Hypothalamus (tissue), 51 donors: ENCODE results near the gene MAGI2.
A peak's percentile ranks its signal among the peaks of the same experiment; 100 is the strongest.

ENCODE experiments used
- DNase-seq, 51 donors: peaks; one replicate each; lab custom pipeline; 2025; lab: John Stamatoyannopoulos, UW

MAGI2 gene

DNA sequence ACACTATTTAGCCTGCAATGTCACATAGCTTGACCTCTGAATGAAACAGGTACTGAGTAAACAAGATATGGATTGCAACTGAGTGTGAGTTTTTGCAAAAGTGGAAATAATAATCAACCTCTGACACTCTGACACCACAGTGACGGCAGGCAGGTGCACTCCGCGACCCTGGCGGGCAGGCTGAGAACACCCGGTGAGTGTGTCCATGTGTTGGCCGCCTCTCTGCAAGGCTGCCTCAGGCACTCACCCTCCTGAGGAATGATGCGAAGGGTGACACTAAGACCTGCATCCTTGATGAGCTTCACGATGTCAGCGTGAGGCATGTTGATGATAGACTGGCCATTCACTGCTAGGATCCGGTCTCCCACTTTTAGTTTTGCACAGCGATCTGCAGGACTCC, 1318.7 kb downstream of the MAGI2 start:
- no peak for DNase-seq

DNA sequence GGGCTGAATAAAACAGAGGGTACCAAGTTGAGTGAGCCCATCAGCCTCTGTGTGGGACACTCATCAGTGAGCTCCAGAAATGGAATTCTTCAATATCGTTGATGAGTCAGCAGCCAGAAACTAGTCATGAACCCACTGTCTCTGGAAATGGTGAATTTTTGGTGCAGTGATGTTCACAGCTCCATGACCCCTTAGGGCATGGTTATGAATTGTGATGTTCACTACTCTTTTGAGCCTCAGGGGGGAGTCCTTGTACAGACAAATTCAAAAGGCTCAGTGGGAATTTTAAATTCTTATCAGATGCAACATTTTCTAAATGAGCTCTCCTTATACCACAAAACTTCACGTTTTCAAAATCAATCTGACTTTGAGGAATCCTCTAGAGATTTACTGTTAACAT, 1319.2 kb downstream of the MAGI2 start:
- peak in 1 of 51 donors; percentile 24 for DNase-seq

DNA sequence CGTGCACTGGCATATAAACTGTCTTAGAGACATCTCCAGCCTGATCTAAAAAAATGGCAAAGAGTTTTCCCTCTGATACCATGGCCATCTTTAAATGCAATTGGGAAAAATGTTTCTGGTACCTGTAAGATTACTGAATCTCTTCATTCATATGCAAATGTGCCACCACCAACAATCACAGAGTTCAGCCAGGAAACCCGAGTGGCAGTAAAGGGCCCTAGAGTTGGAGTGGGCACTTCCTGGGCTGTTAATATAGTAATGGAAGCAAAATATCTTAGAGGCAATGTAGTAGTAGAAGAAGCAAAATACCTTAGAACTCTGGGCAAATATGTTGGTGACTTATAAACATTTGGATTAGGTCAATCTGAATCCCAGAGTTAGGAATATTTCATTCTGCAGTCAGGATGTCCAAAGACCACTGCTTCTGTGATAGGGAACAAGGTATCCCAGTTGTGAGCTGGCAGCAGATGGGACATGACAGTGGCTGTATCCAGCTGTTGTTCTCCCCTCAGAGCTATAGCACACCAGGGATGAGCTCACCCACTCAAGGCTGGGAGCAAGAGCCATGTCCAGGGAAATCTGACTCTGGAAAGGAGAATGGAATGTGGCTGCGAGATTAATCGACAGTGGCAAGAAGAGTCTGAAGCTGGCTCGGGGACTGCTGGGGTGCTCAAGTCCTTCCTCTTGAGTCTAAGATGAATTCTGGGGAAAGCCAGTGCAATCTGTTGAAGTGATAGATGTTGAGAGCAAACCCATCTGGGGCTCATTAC, 1322.8 kb downstream of the MAGI2 start:
- no peak for DNase-seq

DNA sequence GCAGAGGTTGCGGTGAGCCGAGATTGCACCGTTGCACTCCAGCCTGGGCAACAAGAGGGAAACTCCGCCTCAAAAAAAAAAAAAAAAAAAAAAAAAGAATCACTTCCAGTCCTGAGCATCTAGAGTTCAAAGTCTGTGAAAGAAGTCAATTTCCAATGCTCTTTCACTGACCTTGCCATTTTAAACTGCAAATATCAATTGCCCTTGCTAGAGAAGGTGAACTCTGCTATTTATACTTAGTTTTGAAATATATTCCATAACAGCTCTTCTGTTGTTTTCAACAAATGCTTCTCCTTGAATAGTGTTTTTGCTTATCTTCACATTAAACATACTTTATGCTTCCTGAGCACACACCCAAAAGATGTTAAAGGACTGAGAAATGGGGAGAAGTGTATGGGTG, 1323.6 kb downstream of the MAGI2 start:
- no peak for DNase-seq

DNA sequence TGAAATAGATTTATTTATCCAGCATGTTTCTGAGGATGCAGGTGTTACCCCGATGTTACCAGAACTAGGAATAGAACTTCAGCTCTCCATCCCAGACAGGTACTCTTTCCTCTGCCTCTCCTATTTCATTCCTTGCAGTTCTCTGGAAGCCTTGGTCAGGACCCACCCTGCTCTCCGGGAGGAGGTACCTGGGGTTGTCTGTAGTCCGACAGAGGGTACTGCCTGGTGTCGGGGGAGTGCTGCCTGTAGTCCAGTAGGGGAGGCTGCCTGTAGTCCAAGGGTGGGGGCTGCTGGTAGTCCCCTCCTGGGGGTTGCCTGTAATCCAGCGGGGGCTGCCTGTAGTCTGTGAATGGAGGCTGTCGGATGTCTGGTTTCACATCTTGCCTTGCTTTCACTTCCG, 1326.5 kb downstream of the MAGI2 start:
- DNase-seq = no peak

DNA sequence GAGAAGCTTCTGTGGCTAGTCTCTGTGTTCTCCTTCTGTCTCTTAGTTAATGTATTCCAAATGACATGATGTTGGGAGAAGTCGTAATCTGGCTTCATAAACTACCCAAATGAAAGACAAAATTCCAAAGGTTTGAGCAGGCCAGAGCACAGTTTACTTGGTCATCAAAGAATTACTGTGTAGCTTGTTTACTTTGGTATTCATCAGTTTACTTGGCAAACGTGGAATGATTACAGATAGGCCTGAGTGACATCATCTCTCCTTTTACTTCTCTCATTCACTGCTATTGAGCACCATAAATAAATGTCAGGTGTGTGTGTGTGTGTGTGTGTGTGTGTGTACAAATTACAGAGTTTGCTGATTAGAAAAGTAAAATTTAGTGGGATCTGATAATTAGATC, 1327.6 kb downstream of the MAGI2 start:
- DNase-seq = peak in 1 of 51 donors; percentile 13

- no peak for DNase-seq
Measured at GRCh38 chr7:78124216-78124615, 1329.3 kb downstream of the MAGI2 start.

DNA sequence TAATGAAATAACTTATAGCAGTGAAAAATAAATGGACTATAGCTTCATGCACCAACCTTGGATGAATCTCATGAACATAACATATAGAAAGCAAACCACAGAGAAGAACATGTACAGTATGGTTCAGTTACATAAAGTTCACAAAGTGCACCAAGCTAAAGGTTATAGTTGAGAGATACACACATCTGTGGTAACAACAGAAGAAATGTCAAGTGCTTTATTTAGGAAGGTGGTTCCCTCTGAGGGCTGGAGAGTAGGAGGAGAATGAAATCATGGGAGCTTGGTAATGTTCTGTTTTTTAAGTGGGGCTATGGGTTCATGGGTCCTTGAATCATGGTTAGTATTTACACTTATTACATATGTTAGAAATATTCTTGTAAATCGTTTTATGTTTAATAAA, 1331.6 kb downstream of the MAGI2 start:
- DNase-seq = no peak

GRCh38 chr7:78118470-78118869, 1335.0 kb downstream of the MAGI2 start:
- DNase-seq = no peak

DNA sequence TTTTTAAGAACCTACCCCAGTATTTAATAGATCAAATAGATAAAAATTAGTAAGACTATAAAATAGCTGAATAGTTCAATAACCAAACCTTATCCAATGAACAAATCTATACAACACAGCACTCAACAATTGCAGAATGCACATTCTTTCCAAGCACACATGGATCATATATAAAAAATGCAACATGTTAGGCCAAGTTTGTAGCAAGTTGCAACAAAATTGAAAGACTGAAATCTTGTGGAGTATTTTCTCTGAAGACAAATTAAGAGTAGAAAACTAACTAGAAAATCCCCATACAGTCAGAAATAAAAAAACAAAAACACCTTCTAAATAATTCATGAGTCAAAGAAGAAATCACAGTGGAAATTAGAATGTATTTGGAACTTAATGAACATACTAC, 1337.6 kb downstream of the MAGI2 start:
- no peak for DNase-seq

DNA sequence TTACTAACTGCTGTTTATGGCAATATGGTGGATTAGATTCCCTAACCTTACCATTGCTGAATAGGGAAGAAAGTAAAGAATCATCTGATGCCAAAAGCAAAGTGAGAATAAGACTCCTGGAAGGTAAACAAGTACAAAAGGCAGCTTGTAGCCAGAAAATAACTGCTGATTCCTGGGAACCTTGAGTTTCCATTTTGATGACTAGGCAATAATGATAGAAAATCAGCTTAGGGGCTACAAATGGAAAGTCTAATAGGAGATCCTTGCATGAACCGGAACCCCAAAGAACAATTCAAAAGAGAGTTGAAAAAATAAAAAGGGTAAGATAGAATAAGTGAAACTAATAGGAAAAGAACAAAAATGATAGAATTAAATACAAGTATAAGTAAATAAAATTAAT, 1338.5 kb downstream of the MAGI2 start:
- DNase-seq = no peak

DNA sequence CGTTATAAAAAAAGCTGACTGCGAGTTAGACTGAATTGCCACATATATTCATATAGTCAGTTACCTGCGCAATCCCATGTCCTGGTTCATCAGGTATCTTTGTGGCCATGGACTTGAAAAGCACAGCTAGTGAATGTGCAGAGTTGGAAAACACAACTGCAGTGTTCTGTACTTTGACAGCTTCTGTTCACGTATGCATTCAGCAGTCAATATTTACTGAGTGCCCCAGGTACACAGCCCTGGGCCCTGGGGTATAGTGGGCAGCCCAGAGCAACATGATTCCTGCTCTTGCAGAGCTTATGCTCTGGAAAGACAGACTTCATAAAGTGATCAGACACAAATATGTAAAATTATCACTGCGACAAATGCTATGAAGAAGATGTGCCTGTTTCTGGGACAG, 1341.0 kb downstream of the MAGI2 start:
- no peak for DNase-seq

GRCh38 chr7:78111386-78111785, 1342.1 kb downstream of the MAGI2 start:
- DNase-seq = no peak

DNA sequence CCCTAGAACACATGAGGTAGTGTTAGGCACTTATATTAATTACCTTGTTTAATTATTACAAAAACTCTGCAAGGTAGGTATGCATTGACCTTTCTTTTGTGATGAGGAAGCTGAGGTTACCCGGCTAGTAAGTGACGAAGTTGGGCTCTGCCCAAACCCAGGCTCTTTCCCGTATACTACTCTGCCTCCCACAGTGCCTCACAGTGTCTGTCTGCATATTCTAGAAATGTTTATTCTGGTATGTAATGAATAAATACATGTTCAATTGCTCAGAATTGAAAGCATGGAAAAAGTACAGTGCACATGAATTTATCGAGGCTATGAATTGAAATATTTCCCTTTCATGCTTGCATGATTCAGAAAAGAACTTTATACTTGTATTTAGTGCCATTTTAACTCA, 1350.0 kb downstream of the MAGI2 start:
- DNase-seq = no peak

- no peak for DNase-seq
Measured at GRCh38 chr7:78101076-78101475, 1352.4 kb downstream of the MAGI2 start.

DNA sequence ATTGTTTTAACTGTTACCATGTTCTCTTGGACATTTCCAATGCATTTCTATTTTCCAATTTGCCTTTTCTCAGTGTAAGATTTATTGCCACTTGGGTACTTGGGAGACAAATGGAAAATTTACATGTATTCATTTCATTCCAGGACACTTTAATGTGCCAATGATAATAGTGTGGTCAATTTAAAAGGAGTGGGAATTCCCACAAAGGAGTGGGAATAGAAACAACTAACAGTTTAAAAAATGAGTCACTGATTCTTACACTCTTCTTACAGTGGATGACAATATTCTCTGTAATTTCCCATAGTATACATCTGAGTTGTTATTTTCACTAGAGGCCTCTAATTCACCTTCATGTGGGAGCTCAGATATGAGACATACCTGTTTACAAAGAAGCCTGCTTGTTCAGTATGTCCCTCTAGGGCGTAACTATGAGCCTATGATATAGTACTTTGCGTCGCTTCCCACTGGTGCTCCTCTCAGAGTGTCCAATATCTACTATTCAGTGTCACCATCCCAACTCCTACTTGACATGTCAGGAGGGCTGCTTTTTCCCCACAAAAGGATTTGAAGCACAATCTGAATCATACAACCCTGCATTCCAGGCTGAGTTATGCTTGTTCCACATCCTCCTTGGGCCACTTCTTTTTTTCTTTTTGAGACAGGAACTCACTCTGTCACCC, 1353.6 kb downstream of the MAGI2 start:
- DNase-seq = no peak

GRCh38 chr7:78095549-78095948, 1357.9 kb downstream of the MAGI2 start:
- no peak for DNase-seq

DNA sequence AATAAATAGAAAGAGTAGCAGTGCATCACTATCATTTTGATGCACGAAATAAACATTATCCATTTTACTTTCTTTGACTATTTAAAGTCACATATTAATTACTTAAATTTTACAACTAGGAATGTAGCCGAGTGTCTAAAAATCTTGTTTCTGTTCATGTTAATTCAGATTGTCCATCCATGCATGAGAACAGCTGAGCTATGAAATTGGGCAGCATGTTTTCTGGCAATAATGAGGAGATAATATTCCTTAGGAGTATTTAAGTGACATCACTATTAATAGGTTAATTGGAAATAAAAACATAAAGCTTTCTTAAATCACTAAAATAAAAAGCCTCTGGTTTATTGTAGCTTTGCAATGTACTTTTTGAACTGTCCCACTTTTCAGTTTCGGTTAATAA, 1361.1 kb downstream of the MAGI2 start:
- no peak for DNase-seq

DNA sequence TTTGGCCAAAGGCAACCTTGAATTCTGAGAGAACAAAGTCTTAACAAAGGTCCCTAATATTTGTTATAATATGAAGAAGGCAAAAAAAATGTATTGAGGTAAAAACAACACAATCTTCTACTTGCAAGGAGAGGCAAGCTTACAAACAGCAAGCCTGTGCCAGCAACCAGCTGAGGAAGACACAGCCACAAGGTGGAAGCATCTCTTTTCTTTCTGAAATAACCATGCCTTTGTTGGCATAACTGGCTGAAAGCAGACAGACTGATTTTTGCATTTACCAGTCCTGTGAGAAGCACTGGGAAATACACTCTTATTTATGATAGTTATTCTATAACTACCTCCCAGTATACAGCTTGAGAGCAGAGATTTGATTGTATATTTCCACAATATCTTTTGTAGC, 1362.9 kb downstream of the MAGI2 start:
- DNase-seq = peak in 8 of 51 donors; percentile 2 to 23 (median 4)

GRCh38 chr7:78083476-78084120, 1369.9 kb downstream of the MAGI2 start:
- no peak for DNase-seq

DNA sequence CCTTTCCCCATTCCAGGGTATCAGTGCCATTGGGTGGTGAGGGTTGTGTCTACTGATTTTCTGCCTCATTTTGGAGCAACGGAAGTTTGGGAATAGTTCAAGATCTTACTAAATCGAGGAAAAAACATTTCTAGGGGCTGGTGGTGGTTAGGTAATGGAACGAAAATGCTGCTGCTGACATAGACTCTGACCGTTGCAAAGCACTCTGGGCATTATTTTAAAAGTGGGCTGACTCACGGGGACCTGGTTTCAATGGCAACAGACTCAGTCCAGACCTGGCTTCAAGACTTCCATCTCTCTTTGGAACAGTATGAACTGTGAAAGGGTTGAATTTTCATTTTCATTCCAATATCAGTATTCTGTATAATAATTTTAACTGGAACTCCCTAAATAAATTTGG, 1370.9 kb downstream of the MAGI2 start:
- no peak for DNase-seq

DNA sequence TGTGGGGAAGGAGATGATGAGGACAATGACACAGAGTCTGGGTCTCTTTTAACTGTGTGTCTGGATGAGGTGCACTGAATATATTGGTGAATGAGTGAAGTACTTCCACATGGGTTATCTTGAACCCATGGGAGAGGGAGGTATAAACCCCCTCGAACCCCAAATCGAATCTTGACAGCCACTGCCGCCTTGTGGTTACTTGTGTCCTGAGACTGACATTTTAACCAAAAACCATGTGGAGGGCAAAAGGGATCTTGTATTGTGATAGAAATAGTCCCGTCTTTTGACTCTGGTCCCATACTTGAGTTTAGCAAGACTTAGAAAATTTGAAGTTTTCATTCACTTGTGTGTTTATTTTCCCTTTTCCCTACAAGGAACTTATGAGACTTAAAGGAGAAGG, 1371.6 kb downstream of the MAGI2 start:
- no peak for DNase-seq
